LHCN-M2 (cell line): Measurements from ENCODE around the gene SOS1. TPM values are rescaled to one million over a fixed set of nuclear protein-coding genes. Genes with fewer than 3 reads are reported as not detected.
"Not testable (repeated sequence)": the region's sequence is repeated elsewhere in the genome, so short reads cannot be mapped to it uniquely, and the experiment has no call there.

ENCODE experiments used
- DNase-seq: peaks from one replicate; pipeline ENCODE4 v3.0.0-alpha.2; 2012; ENCODE audit warnings: low read depth
- total RNA-seq: library from RNA; depleted of rRNA; stranded (reverse); fragments of >200 nt; gene quantifications from 2 replicates; pipeline ENCODE4 v1.2.3, GENCODE V29; 2014

SOS1 gene
- total RNA-seq, 1 experiment from 2014 or later, result 16.8 TPM

DNA sequence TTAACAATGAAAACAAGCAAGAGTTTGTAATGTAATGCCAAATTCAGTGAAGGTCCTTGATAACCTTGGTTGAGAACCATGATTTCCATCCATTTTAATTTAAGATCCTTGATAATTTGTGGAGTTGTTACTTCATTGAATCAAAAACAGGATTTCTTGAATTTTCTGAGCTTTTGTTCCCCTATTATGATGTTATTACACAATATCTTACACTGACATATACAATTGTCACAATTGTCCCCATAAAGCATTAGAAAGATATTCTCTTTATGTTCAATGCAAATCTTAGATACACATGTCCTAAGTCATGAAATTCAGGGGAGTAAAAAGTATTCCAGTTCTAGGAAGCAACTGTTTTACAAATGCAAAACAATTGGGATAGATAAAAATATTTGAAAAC lies 147.6 kb downstream of the SOS1 start:
- no peak for DNase-seq

DNA sequence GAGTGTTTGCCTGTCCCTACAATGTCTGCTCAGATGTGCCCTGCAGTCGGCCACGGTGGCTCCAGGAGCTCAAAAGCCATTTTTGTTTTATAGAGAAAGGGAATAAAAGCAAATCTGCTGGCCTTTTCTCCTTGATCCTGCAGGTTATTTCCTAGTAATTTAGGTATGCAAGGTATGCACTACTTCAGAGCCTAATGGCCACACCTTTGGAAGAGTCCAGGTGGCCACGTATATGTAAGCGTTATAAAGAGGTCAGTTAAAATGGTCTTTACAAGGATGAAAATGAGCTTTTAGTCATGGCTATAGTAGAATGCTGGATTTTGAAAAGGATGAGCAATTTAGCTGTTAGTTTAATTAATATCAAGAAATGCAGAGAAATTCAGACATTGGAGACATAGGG lies 149.5 kb downstream of the SOS1 start:
- DNase-seq, result no peak

GRCh38 chr2:38968021-38968420 lies 152.8 kb downstream of the SOS1 start:
- no peak for DNase-seq

GRCh38 chr2:38966678-38967077 lies 154.2 kb downstream of the SOS1 start:
- DNase-seq, result no peak

DNA sequence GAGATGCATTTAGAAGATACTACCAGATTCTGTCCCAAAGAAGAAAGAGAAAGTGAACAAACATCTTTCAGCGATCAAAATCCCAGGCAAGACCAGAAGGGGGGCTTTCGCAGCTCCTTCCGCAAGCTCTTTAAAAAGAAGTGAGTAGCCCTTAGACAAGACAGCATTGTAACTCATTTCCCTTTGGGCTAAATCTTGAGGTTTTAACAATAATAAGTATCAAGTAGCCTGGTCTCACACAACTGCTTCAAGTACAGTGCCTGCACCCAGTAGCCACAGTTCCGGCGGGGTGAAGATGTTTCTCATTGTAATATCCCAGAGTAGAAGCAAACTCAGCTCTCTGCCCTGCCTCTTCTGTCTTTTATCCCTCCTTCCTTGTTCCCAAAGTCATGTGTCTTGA lies 154.8 kb downstream of the SOS1 start:
- DNase-seq, result no peak

GRCh38 chr2:38960609-38961320 lies 160.1 kb downstream of the SOS1 start:
- no peak for DNase-seq

GRCh38 chr2:38959938-38960608 lies 160.8 kb downstream of the SOS1 start:
- DNase-seq, result peak; percentile 2

DNA sequence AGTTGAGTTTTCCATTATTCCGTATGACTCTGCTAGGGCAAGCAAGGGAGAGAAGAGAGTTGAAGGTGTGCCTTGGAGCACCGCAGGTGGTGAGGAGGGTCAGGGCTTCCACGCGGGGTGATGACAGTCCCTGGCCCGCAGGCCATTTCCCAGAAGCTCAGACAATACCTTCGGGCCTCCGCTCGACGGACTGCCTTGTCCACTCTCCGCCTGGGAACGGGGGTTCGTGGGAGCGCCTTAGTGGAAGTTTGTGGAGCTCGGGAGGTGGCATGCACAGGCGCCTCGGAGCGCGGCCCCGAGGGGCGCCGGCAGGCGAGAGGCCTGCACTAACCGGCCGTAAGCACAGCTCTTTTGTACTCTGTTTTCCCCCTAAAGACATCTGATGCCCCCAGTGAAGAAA lies 161.4 kb downstream of the SOS1 start:
- DNase-seq, result no peak

- DNase-seq, result no peak
Observed at GRCh38 chr2:38957972-38958371, 162.9 kb downstream of the SOS1 start.

- no peak for DNase-seq
Observed at GRCh38 chr2:38951766-38952165, 169.1 kb downstream of the SOS1 start.

GRCh38 chr2:38948995-38949394 lies 171.9 kb downstream of the SOS1 start:
- no peak for DNase-seq

DNA sequence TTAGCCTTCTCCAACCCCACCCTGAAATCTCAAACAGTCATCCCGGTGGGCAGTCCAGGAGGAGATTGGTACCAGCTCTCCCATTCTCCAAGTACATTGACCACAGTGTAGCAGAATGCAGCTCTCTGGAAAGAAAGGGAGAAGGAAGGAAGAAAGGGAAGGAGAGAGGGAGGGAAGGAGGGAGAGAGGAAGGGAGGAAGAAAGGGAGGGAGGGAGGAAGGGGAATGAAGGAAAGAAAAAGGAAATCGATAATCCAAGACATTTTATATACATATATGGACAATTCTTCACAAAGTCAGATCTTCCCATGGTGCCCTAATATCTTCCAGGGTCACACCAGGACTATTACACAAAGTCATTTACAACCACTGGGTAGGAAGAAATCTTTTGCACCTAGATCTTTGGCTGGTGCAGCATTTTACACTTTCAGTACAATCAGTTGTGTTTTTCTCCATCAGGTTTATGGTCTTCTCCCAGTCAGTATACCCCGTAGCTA lies 172.4 kb downstream of the SOS1 start:
- DNase-seq, result no peak

DNA sequence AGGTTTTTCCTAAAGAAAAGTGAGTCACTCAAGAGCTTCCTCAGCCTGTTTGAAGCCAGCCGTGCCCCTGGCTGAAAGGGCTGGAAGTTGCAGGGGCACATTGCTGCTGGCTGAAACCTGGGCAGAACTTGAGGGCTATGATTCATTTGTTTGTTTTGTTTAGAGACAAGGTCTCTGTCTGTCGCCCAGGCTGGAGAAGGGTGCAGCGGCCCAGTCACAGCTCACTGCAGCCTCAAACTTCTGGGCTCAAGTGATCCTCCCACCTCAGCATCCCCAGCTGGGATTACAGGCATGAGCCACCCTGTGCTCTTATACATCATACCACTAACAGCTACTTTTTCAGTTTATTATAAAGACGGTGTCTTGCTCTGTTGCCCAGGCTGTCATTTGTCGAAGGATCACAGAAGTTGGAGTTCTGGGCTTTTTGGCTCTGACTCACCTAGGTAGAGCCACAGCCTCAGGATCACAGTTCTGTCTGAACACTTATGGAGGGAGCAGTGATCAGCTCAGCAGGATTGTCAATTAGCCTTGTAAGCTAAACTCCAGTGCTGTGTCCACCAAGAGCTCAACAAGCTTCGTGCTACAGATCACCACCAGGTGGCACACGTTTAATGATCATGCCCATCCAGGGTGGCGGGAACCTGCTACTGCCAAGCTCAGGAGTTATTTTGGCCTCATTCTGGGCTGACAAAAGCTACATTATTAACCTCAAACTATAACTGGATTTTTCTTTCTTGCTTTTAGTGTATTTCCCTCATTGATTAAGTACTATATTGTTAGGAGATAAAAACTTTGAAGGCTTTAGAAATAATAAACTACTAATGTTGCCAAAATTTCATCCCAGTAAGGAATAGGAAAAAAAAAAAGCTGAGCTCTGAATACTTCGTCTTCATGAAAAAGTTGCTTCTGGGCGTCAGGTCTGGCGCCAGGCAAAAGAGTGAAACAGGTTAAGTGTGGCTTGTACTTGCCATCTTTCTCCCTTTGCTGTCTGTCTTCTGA lies 173.3 kb downstream of the SOS1 start:
- DNase-seq, result peak; percentile 71

DNA sequence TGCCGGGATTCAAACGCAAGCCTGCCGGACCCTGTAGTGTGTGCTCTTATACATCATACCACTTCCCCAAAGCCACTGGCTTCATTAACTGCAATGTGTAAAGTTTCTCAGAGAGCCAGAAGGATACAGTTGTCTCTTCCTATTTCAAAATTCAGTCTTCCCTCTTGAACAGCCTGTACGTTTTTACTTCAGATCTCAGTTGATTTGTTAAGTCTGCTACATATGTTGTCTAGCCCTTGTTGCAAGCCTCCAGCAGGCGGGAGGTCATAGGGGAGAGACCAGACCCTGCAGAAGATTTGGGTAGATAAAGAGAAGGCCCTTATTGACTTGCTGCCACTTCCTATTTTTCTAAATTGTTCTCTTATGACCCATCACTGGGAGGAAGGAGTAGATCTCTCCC lies 174.9 kb downstream of the SOS1 start:
- no peak for DNase-seq

GRCh38 chr2:38945372-38945771 lies 175.5 kb downstream of the SOS1 start:
- no peak for DNase-seq

GRCh38 chr2:38943784-38944183 lies 177.1 kb downstream of the SOS1 start:
- no peak for DNase-seq

GRCh38 chr2:38940746-38941145 lies 180.1 kb downstream of the SOS1 start:
- DNase-seq, result no peak

GRCh38 chr2:38937548-38937947 lies 183.3 kb downstream of the SOS1 start:
- DNase-seq, result no peak

- not testable (repeated sequence) for DNase-seq
Observed at GRCh38 chr2:38936516-38936915, 184.3 kb downstream of the SOS1 start.

DNA sequence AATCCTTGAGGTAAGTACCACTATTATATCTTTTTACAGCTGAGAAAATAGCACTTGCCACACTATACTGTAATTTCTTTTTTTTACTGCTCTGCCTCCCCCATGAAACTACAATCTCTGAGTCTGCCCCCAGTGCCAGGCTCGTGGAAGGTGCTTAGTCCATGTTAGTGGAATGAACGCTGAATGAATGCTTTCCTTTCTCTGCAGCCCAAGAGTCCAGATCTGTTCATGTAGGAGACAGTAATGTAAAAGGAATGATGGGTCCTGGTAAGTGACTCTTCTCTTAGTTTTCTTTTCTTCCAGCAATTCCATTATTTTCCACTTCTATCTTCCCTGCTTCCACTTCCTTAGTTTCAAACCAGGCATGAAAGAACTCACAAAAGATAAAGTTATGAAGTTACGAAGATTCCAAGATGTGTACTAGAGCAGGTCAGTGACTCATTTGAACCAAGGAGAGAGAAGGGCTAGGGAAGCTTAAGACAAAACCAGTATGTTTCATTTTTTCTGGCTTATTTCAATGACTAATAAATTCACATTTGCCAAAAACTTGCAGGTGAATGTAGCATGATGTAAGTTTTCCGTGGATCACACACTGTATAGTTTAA lies 185.2 kb downstream of the SOS1 start:
- no peak for DNase-seq

GRCh38 chr2:38934742-38935141 lies 186.1 kb downstream of the SOS1 start:
- DNase-seq, result no peak

- no peak for DNase-seq
Observed at GRCh38 chr2:38933653-38934052, 187.2 kb downstream of the SOS1 start.
